ENCODE results near the gene HDAC5. TPM values are rescaled to one million over a fixed set of nuclear protein-coding genes. Genes with fewer than 3 reads are reported as not detected.

The HDAC5 gene
- polyA plus RNA-seq, 1 donor = 35.9 TPM

Other genes with a start within 250 kb of the HDAC5 start
- 3.4 TPM for gene MPP2, start 216.1 kb downstream of the HDAC5 start, polyA plus RNA-seq
- gene PPY, start 181.2 kb downstream of the HDAC5 start, polyA plus RNA-seq = 0.34 TPM
- 36.2 TPM for gene PYY, start 169.7 kb downstream of the HDAC5 start, polyA plus RNA-seq
- gene NAGS, start 119.0 kb downstream of the HDAC5 start, polyA plus RNA-seq = 37.5 TPM
- gene TMEM101, start 108.7 kb downstream of the HDAC5 start, polyA plus RNA-seq = 47.5 TPM
- 31.5 TPM for gene LSM12, start 57.0 kb downstream of the HDAC5 start, polyA plus RNA-seq
- 57.5 TPM for gene G6PC3, start 52.9 kb downstream of the HDAC5 start, polyA plus RNA-seq
- gene HROB, start 18.3 kb upstream of the HDAC5 start, polyA plus RNA-seq = 3.1 TPM
- 2.5 TPM for gene ASB16, start 47.1 kb upstream of the HDAC5 start, polyA plus RNA-seq
- 41.5 TPM for gene TMUB2, start 63.3 kb upstream of the HDAC5 start, polyA plus RNA-seq
- gene ATXN7L3, start 76.2 kb upstream of the HDAC5 start, polyA plus RNA-seq = 47.8 TPM
- gene UBTF, start 96.0 kb upstream of the HDAC5 start, polyA plus RNA-seq = 67.4 TPM
- 8.7 TPM for gene SLC4A1, start 144.5 kb upstream of the HDAC5 start, polyA plus RNA-seq
- gene RUNDC3A, start 185.0 kb upstream of the HDAC5 start, polyA plus RNA-seq = 17.2 TPM
- 111 TPM for gene SLC25A39, start 201.2 kb upstream of the HDAC5 start, polyA plus RNA-seq
- gene GRN, start 221.7 kb upstream of the HDAC5 start, polyA plus RNA-seq = 469 TPM
- gene FAM171A2, start 240.2 kb upstream of the HDAC5 start, polyA plus RNA-seq = 6.5 TPM